NCI-H1930 (cell line): ENCODE data around the gene ANGPTL2.

Experiments
- DNase-seq, 2 experiments: peaks; one replicate each; lab custom pipeline; 2025; lab: John Stamatoyannopoulos, UW

Gene ANGPTL2

DNA sequence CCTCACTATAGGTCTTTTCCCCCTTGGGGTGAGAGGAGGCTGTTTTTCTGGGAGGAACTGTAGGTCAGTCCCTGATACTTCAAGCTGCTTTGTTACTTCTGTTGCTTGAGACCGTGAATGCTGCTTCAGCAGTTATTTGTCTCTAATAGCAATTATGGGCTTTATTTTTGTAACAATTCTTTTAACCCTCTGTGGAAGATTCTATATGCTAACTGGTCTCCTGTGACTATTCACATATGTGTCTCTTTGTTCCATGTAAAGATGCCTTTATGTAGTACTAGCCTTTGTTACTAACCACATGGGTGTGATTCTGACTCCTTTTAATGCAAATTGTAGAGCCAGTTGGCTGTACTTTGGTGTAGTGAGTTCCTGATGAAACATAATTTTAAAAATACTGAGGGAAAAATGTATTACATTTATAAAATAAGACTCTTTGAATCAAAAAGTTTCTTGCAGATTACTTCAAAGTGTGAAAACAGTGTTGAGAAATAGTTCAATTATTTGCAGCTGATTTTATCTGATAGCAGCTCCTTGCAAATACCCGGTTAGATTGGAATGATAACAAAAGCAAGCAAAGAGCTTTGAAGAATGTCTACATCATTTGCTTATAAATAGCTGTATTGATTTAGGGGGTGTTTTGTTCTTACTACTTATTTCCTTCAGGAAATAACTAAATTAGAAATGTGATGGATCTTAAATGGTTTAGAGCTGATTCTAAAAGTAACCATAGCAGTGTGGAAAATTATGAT, 46.6 kb downstream of the ANGPTL2 start:
- DNase-seq: no peak

GRCh38 chr9:127074561-127075548, 47.6 kb downstream of the ANGPTL2 start:
- no peak for DNase-seq

- DNase-seq: no peak
Observed at GRCh38 chr9:127067603-127068220, 54.7 kb downstream of the ANGPTL2 start.

DNA sequence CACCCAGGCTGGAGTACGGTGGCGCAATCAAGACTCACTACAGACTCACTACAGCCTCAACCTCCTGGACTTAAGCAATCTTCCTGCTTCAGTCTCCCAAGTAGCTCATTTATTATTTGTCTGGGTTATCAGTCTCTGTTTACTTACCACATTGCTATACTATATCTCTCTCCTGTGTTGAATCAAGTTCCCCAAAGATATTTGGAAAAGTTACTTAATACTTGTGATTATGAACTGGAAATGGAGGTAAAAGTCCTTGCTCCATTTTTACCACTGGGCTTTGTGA, 55.6 kb downstream of the ANGPTL2 start:
- DNase-seq: no peak

DNA sequence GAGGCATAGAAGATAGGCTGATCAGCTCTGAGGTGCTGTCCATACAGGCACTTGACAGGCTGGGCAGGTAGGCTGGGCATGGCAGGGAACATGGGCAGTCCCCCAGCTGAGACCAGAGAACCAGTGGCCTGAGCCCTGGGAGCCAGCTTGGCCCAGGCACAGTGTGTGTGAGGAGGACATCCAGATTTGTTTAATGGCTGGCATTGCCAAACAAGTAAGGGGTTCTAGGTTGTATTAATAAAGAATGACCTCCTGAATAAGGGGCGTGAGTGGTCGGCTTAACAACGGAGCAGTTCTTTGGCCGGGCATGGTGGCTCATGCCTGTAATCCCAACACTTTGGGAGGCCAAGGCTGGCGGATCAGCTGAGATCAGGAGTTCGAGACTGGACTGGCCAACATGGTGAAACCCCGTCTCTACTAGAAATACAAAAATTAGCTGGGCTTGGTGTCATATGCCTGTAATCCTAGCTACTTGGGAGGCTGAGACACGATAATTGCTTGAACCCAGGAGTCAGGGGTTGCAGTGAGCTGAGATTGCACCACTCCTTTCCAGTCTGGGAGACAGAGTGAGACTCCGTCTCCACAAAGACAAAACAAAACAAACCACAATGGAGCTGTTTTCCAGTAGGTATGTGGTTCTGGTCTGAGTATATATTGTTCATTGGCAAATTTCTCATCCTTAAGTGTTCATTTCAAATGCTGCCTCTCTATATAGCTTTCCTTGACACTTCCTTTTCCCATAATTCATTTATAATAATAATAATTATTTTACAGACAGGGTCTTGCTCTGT, 56.2 kb downstream of the ANGPTL2 start:
- DNase-seq: no peak

DNA sequence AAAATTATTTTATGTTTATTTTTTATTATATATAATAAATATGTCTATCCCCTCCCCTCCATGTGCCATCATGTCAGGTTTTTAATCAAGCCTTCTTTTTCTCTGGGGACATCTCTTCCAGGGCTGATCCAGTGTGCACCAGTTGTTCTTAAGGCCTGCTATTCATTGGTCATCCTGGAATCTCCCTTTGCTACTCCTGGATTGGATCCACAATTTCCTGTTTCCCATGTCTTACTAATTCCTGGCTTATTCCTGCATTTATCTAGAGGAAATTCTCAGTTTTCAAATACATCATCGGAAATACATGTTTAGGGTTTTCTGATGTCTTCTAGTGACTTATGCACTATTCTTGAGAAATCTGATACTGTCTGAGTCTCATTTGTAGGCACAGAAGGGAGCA, 56.8 kb downstream of the ANGPTL2 start:
- no peak for DNase-seq

DNA sequence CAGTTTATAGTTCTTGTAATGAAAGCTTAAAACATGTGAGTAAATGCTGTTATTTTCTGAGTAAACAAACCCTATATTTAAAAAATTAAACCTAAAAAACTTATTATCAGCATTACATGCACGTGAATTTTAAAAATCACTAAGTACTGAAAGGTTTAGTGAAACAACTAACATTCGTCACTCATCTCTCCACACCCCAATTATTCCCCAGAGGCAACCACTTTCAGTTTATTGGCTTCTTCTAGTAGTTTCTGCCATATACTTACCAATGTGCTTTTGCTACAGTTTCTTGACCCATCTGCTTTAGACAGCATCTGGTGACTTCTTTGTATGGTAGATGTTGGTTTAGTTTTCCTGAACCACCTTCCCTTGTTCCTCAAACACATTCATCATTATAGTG, 58.1 kb downstream of the ANGPTL2 start:
- DNase-seq: no peak

DNA sequence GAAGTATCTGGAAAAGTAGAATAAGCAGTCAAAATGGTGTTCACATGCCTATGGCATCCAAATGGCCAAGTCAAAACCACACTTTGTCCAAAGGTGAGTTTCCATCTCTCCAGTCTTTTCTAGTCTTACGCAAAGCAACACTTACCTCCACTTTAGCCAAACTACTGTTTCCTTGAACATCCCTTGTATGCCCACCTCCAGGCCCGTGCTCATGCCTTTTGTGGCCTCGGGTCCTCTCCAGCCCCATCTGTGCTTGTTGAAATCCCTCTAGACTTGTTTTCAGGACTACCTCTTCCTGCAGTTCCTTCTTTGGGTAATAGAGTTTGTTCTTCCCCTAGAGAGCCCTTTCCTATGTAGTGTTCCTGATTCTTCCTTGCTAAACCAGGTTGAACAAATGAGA, 61.0 kb downstream of the ANGPTL2 start:
- DNase-seq: no peak

GRCh38 chr9:127059765-127060361, 62.6 kb downstream of the ANGPTL2 start:
- no peak for DNase-seq

GRCh38 chr9:127059030-127059429, 63.4 kb downstream of the ANGPTL2 start:
- DNase-seq: no peak

GRCh38 chr9:127058645-127059021, 63.8 kb downstream of the ANGPTL2 start:
- no peak for DNase-seq

GRCh38 chr9:127058011-127058644, 64.3 kb downstream of the ANGPTL2 start:
- no peak for DNase-seq

DNA sequence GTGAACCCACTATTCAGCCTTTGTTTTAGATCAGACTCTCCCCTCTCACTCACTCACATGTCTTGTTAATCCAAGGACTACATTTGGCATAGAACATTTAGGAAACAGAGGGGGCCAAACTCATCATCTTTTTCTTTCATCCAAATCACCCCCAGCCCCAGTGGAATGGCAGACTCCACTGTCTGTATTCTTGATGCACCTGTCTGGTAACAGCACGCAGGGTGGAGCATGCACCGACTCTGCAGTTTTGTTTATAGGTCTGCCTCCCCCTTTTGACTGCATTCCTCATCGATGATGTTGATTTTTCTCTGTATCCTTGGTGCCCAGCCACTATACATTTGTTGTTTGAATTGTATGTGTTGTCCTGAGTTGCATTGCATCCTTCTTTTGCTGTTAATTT, 66.0 kb downstream of the ANGPTL2 start:
- no peak for DNase-seq

DNA sequence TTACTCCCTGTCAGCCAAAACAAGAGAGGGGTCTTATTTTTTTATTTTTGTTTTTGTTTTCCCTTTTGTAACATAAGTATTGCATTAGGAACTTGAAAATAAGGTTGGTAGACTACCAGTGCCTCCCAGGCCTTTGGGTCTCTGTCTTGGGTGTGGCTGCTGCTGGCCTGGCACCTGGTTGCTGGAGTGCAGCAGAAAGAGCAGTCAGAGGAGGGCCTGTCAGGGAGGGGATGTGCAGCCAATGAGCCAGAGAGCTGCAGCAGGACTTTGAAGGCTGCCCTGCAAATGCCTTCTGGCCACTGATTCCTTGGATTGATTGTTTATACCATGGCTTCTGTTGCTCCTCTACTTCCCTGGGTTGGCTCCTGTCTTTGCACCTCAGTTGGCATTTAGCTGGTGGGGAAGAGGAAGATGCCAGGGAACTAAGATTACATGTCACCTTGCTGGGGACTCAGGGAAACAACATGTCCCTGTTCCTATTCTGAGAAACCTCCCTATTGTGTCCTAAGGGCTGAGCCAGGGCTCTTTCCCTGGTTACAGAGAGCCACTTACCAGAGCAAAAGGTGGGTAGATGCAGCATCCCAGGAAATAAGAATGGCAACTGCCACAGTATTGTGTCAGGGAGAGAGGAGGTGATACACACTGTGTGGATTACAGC, 66.6 kb downstream of the ANGPTL2 start:
- no peak for DNase-seq

DNA sequence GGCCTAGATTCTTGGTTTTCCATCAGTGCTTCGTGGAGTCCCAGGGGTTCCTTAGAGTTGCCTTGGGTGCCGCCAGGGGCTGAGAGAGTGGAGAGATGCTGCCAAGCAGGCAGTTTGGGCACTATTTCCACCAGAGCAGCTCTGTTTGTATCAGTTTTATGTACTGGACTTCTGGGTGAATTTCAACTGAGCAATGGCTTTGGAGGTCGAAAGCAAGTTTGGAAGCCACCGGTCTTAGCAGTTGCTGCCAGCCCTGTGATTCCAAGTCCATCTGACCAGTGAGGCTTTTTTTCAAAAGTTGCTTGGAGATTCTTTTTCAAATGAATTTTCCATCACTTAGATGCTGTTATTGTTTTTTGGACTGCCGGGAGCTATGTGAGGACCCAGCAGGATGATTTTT, 68.5 kb downstream of the ANGPTL2 start:
- DNase-seq: no peak

DNA sequence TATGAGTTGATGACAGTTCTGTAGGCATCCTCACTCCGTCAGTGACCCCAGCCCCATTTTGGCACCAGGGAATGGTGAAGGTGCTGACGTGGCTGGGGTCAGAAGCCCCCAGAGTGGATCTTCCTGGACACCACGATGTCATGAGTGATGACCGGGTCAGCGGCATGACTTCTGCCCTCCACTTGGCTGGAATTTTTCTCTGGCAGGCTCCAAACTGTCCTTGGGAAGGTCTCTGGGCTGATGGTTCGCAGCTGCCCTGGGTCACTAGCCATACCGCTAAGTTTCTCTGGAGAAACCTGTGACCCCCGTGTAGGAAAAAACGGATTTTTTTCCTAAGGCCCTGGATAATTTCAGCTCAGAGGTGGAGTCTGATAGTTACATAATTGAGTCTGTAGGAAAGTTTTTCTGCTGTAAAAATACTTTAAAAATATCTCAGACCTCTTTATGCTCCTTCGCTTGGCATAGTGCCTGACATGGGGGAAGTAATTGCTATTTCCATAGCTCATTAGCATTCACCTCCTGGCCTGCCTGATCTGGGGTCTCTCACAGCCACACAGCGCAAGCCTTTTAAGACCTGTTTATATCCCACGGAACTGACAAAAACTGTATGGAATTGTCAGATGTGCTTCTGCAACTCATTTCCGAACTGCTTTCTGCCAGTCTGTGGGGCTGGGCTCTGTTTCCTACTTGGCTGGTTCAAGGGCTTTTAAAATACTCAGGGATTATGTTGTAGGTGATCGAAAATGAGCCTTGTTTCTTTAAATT, 69.2 kb downstream of the ANGPTL2 start:
- no peak for DNase-seq

- no peak for DNase-seq
Observed at GRCh38 chr9:127051881-127052595, 70.4 kb downstream of the ANGPTL2 start.

- no peak for DNase-seq
Observed at GRCh38 chr9:127050591-127051001, 71.8 kb downstream of the ANGPTL2 start.

DNA sequence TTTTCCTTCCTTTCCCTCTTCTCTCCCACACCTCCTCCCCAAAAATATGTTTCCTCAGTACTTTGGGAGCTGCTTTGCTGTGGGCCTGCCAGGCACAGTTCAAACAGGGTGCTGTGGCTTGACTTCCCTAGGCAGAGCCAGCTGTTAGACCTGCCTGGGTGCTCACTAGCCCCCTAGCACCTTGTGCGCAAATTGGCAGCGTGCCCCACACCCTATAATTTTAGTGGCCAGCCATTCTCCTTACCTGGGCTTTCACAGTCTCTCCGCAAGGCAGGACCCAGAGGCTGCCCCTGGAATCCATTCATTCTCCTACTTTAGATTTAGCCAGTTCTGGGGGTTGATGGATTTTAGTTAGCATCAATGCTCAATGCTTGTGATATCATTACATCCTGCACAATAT, 72.3 kb downstream of the ANGPTL2 start:
- no peak for DNase-seq
